Neural crest cell (in vitro differentiated cells): ENCODE measurements around the gene SDHAF3. TPM values are rescaled to one million over a fixed set of nuclear protein-coding genes. Genes with fewer than 3 reads are reported as not detected.
"Not testable (repeated sequence)": the region's sequence is repeated elsewhere in the genome, so short reads cannot be mapped to it uniquely, and the experiment has no call there.

ENCODE experiments used
- DNase-seq: peaks from one replicate; pipeline ENCODE4 v3.0.0; 2021; ENCODE audit warnings: low read depth, mixed read lengths, low spot score
- H3K27ac Mint-ChIP-seq: one replicate; pipeline ENCODE4 v1.8.0; 2021; ENCODE audit warnings: mild to moderate bottlenecking, mixed read lengths; ENCODE audit not compliant: unreplicated experiment
- H3K27me3 Mint-ChIP-seq: 2 replicates; pipeline ENCODE4 v1.8.0; 2021; ENCODE audit warnings: low read depth, mild to moderate bottlenecking, mixed read lengths
- H3K36me3 Mint-ChIP-seq: 2 replicates; pipeline ENCODE4 v1.8.0; 2021; ENCODE audit warnings: low read depth, mild to moderate bottlenecking, mixed read lengths
- H3K4me1 Mint-ChIP-seq: 2 replicates; pipeline ENCODE4 v1.8.0; 2021; ENCODE audit warnings: mixed read lengths
- H3K4me3 Mint-ChIP-seq: one replicate; pipeline ENCODE4 v1.8.0; 2021; ENCODE audit warnings: mild to moderate bottlenecking, mixed read lengths
- H3K9me3 Mint-ChIP-seq: 2 replicates; pipeline ENCODE4 v1.8.0; 2021; ENCODE audit warnings: mixed read lengths
- long read RNA-seq: library from polyadenylated mRNA; unstranded; transcript quantifications from one replicate; pipeline ENCODE4 v2.0.0, GENCODE V29; 2020
- total RNA-seq: library from RNA; stranded (reverse); gene quantifications from 2 replicates; pipeline ENCODE4 v1.2.1, GENCODE V29; 2021
- TF ChIP-seq, protein P1 (sequence below): fragments of 200-600 bp; sonication (generic); conservative IDR thresholded peaks from 2 replicates; pipeline ENCODE4 v1.5.0; 2021; ENCODE audit warnings: antibody characterized with exemption, mild to moderate bottlenecking

Gene SDHAF3
- 25.1 and 27.3 TPM in 2 replicates for total RNA-seq
- long read RNA-seq, transcript SDHAF3-202 (2 exons, 2,060 nt), result major isoform, 23 of 28 reads
- long read RNA-seq, partial matches to known transcripts, result 0 of 28 reads
- long read RNA-seq, other reads (novel, unspliced or antisense), result 4 of 28 reads

DNA sequence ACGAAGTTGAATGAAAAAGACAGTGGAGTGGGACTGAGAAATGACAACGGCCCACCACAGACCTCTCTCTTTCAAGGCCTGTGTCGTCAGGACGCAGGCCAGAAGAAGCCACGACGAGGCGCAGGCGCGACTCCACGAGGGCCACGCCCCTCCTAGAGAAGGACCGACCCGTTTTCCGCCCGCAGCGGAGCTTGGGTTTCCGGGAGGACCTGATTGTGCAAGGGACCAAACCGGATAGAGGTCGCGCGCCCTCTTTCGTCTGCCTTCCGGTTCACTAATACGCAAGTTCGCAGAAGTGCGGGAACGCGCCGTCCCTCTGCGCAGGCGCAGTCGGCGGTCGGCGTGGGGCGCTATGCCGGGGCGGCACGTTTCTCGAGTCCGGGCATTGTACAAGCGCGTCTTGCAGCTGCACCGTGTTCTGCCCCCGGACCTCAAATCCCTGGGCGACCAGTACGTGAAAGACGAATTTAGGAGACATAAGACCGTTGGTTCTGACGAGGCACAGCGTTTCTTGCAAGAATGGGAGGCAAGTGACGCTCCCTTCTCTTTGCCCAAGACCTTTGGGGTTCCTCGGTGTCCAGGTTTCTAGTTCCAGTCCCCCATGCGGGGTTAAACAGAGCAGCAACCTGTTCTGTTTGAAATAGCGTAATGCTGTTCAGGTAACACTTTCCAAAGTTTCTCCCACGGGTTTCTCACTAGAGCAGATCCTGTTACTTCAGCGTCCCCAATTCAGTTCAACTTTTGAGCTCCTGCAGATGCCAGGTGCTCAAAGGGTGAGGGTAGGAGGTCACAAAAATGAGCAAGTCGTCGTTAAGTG lies at the start of gene SDHAF3:
Gene SDHAF3 (plus strand): TSS at position 327 of the 817 bp plus-strand sequence. CDS start 26 bp downstream, at position 353.
- Mint-ChIP-seq H3K27me3 (peaks cover 4% of the 10 kb centered on the region), H3K4me1 (peaks cover 39% of the 10 kb centered on the region), H3K9me3 (peaks cover 7% of the 10 kb centered on the region), H3K36me3 (peaks cover 15% of the 10 kb centered on the region), H3K27ac (peak within 1 kb of the TSS; percentile 93), H3K4me3 (peak within 1 kb of the TSS; percentile 98)
- TF ChIP-seq, protein P1, sequence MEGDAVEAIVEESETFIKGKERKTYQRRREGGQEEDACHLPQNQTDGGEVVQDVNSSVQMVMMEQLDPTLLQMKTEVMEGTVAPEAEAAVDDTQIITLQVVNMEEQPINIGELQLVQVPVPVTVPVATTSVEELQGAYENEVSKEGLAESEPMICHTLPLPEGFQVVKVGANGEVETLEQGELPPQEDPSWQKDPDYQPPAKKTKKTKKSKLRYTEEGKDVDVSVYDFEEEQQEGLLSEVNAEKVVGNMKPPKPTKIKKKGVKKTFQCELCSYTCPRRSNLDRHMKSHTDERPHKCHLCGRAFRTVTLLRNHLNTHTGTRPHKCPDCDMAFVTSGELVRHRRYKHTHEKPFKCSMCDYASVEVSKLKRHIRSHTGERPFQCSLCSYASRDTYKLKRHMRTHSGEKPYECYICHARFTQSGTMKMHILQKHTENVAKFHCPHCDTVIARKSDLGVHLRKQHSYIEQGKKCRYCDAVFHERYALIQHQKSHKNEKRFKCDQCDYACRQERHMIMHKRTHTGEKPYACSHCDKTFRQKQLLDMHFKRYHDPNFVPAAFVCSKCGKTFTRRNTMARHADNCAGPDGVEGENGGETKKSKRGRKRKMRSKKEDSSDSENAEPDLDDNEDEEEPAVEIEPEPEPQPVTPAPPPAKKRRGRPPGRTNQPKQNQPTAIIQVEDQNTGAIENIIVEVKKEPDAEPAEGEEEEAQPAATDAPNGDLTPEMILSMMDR, result peak; percentile 40
- DNase-seq, result peak; percentile 98

DNA sequence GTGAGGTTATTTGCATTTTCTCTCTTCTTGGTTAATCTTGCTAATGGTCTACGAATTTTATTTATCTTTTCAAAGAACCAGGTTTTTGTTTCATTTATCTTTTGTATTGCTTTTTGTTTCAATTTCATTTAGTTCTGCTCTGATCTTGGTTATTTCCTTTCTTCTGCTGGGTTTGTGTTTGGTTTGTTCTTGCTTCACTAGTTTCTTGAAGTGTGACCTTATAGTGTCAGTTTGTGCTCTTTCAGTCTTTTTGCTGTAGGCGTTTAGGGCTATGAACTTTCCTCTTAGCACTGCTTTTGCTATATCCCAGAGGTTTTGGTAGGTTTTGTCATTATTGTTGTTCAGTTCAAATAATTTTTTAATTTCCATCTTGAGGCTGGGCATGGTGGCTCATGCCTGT lies 45.5 kb upstream of the SDHAF3 start:
- H3K36me3 Mint-ChIP-seq, H3K4me3 Mint-ChIP-seq, H3K4me1 Mint-ChIP-seq, H3K27ac Mint-ChIP-seq, DNase-seq: not testable (repeated sequence)
- H3K9me3 Mint-ChIP-seq, result peaks cover 19% of the 10 kb centered on the region
- H3K27me3 Mint-ChIP-seq, result peaks cover 47% of the 10 kb centered on the region

DNA sequence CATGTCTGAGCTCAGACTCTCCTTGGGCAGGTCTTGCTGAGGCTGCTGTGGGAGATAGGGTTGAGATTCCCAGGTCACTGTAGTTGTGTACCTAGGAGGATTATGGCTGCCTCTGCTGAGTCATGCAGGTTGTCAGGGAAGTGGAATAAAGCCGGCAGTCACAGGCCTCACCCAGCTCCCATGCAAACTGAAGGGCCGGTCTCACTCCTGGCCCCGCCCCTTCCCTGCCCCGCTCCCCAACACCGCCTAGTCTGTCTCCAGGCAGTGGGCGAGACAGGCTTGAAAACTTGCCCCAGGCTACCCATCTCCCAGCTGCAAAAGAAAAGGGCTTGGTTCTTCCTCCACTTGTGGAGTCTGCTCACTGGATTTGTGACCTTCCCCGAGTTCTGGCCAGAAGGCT lies 41.6 kb upstream of the SDHAF3 start:
- H3K4me3 Mint-ChIP-seq, result no peak overlapping the region
- peaks cover 5% of the 10 kb centered on the region for H3K36me3 Mint-ChIP-seq
- H3K4me1 Mint-ChIP-seq, result no peaks in the 10 kb centered on the region
- H3K27ac Mint-ChIP-seq, result no peak overlapping the region
- H3K27me3 Mint-ChIP-seq, result peaks cover 32% of the 10 kb centered on the region
- TF ChIP-seq, protein P1, result no peak
- peaks cover 15% of the 10 kb centered on the region for H3K9me3 Mint-ChIP-seq
- DNase-seq, result no peak

DNA sequence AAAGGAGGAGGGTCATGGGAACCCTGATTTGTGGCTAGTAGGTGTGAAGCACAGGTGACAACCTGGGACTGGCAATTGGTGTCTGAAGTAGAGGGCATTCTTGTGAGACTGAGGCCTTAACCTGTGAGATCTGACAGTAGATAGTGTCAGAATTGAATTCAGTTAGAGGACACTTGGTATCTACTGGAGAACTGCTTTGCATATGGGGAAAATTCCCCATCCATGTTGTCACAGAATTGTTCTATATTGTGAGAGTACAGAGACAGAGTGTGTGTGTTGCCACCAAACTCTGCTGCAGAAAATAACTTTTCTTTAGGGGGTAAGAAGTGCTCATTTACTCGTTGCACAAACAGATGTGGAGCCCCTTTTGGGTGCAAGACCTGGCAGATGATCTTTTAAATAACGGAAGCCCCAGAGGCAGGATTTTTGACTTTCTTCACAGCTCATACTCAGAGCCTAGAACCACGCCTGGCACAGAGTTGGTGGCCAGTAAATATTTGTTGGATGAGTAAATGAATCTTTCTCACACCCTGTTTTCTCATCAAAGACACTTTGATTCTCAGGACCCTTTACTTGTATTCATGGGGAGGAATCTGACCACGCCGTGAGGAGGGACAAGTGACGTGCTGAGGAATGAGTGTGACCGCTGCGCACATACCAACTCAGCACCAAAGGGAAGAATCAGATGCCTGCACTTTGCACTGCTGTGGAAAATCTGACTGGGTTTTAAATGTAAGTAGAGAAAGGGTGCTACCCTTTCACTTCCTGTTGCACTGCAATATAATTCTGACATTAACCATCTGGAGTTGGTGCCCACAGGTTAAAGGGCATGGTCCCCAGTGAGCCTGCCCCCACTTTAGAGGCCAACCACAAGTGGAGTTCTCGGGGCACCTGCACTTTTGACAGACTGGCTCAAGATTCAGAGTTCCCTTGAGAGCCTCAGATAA lies 39.2 kb upstream of the SDHAF3 start:
- Mint-ChIP-seq H3K36me3 (peaks cover 2% of the 10 kb centered on the region), H3K27ac (no peak overlapping the region), H3K27me3 (peaks cover 27% of the 10 kb centered on the region), H3K9me3 (peaks cover 7% of the 10 kb centered on the region), H3K4me3 (no peak overlapping the region), H3K4me1 (no peaks in the 10 kb centered on the region)
- DNase-seq, result no peak
- TF ChIP-seq, protein P1, result no peak

DNA sequence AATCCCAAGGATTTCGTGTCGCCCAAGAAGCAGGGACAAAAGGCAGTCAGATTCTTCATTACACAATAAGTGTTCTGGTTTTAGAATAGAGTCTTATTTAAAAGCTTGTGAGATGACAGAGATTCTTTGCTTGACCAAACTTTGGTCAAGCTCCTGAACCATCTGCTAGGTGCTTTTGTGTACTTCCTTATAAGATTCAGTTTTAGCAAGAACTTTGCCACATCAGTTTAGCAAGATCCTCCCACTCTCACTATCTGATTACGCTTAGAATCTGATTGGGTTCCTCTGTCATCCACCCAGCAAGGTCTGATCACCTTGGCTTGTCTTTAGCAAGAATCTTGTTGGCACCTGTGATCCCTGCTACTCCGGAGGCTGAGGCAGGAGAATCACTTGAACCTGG lies 38.2 kb upstream of the SDHAF3 start:
- TF ChIP-seq, protein P1, result no peak
- Mint-ChIP-seq H3K27me3 (peaks cover 24% of the 10 kb centered on the region), H3K27ac (no peak overlapping the region), H3K9me3 (peaks cover 5% of the 10 kb centered on the region), H3K4me3 (no peak overlapping the region), H3K36me3 (no peaks in the 10 kb centered on the region), H3K4me1 (no peaks in the 10 kb centered on the region)
- DNase-seq, result no peak
